Testis (tissue), 2 donors: ENCODE results near the gene LHX3.

Experiments
- POLR2A ChIP-seq: fragments of 450-650 bp; IDR thresholded peaks from one replicate; pipeline ENCODE4 v1.6.1; 2017; ENCODE audit warnings: antibody characterized with exemption, mild to moderate bottlenecking, moderate library complexity
- TF ChIP-seq, protein P1 (sequence below), 3 experiments: fragments of 450-650 bp in 2 of 3; fragments of 200-600 bp in 1 of 3; sonication (generic) in 1 of 3; IDR thresholded peaks; one replicate each; pipeline ENCODE4 v1.5.1; 2016 to 2019; ENCODE audit warnings: antibody characterized with exemption in 3 of 3, mild to moderate bottlenecking in 2 of 3, moderate library complexity in 1 of 3

DNA sequence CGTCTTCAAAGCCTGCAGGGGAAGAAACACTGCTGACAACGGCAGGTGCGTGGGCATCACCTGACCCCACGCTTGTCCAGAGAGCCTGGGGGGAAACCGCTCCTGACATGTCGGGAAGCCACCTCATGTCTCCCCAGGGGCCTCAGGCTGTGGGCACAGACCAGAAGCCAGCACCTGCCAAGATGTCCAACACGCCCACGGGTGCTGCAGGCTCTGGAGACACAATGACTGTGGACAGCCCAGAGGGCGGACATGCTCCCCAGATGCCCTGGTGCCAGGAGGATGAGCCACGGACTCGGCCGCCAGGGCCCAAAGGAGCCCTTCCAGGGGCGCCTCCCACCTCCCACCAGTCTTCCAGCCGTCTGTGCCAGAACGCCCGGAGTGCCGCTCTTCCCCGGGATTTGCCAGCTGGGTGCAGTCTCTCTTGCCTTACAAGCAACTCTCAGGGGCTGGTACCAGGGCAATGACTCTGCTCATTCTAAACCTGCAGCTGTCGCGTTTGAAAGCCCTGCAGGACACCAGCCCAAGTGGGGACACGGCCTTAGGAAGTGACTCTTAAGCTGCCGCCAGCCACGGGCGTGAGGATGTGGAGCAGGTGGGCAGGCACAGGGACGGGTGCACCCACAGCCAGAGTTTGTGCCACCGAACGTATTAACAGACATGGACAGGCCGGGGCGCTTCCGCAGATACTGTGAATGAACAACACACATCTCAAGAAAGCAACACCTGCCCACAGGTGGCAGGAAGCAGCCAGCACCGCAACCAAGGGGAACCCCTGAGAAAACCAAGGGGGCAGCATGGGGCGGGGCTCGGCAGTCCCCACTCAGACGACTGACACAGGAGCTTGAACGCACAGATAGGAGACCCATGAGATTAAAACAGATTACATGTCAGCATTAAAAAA lies 6.8 kb upstream of the LHX3 start:
- TF ChIP-seq, protein P1, sequence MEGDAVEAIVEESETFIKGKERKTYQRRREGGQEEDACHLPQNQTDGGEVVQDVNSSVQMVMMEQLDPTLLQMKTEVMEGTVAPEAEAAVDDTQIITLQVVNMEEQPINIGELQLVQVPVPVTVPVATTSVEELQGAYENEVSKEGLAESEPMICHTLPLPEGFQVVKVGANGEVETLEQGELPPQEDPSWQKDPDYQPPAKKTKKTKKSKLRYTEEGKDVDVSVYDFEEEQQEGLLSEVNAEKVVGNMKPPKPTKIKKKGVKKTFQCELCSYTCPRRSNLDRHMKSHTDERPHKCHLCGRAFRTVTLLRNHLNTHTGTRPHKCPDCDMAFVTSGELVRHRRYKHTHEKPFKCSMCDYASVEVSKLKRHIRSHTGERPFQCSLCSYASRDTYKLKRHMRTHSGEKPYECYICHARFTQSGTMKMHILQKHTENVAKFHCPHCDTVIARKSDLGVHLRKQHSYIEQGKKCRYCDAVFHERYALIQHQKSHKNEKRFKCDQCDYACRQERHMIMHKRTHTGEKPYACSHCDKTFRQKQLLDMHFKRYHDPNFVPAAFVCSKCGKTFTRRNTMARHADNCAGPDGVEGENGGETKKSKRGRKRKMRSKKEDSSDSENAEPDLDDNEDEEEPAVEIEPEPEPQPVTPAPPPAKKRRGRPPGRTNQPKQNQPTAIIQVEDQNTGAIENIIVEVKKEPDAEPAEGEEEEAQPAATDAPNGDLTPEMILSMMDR (IDR thresholded peaks at IDR 0.05) = no peak
- no peak for TF ChIP-seq POLR2A
